DOHH2 (cell line): ENCODE results near the gene HOXC4.

Source experiments
- H3F3A ChIP-seq: fragments of 200-600 bp; sonication (generic), shearing (Covaris generic); 2 replicates; pipeline ENCODE4 v1.6.0; 2016; ENCODE audit warnings: antibody characterized with exemption, mild to moderate bottlenecking; ENCODE audit not compliant: control insufficient read depth, insufficient read depth
- H3K27ac ChIP-seq: fragments of 200-600 bp; sonication (generic); 2 replicates; pipeline ENCODE4 v1.5.1; 2014; ENCODE audit warnings: low read depth, mild to moderate bottlenecking, low read length, moderate library complexity
- H3K27me3 ChIP-seq: fragments of 200-600 bp; sonication (generic); 2 replicates; pipeline ENCODE4 v1.6.1; 2014; ENCODE audit warnings: mild to moderate bottlenecking, low read length, mixed read lengths; ENCODE audit not compliant: control insufficient read depth
- H3K36me3 ChIP-seq: fragments of 200-600 bp; sonication (generic); 2 replicates; pipeline ENCODE4 v1.6.1; 2014; ENCODE audit warnings: mild to moderate bottlenecking, low read length, moderate library complexity, mixed read lengths; ENCODE audit not compliant: control insufficient read depth
- H3K4me1 ChIP-seq: fragments of 200-600 bp; sonication (generic); 2 replicates; pipeline ENCODE4 v1.6.1; 2014; ENCODE audit warnings: mild to moderate bottlenecking, low read length, mixed read lengths; ENCODE audit not compliant: control insufficient read depth
- H3K4me2 ChIP-seq: fragments of 200-600 bp; sonication (generic); 2 replicates; pipeline ENCODE4 v1.6.0; 2014; ENCODE audit warnings: mild to moderate bottlenecking, low read length, moderate library complexity
- H3K4me3 ChIP-seq: fragments of 200-600 bp; sonication (generic); 2 replicates; pipeline ENCODE4 v1.5.1; 2014; ENCODE audit warnings: mild to moderate bottlenecking, low read length, mixed read lengths
- H3K79me2 ChIP-seq: fragments of 200-600 bp; sonication (generic); 2 replicates; pipeline ENCODE4 v1.6.1; 2014; ENCODE audit warnings: mild to moderate bottlenecking, low read length, mixed read lengths; ENCODE audit not compliant: control insufficient read depth
- H3K9me2 ChIP-seq: fragments of 200-600 bp; sonication (generic); replicated peaks from 2 replicates; pipeline ENCODE4 v1.6.1; 2014; ENCODE audit warnings: mild to moderate bottlenecking, low read length, mixed read lengths; ENCODE audit not compliant: control insufficient read depth
- H3K9me3 ChIP-seq: fragments of 200-600 bp; sonication (generic); 2 replicates; pipeline ENCODE4 v1.6.1; 2014; ENCODE audit warnings: antibody characterized with exemption, low read length, mixed read lengths; ENCODE audit not compliant: control insufficient read depth, insufficient read depth
- H4K20me1 ChIP-seq: fragments of 200-600 bp; sonication (generic); 2 replicates; pipeline ENCODE4 v1.6.0; 2014; ENCODE audit warnings: low read depth, mild to moderate bottlenecking, antibody characterized with exemption, low read length, moderate library complexity; ENCODE audit not compliant: control insufficient read depth, insufficient read depth
- EZH2phosphoT487 ChIP-seq: fragments of 200-600 bp; sonication (generic); IDR thresholded peaks from 2 replicates; pipeline ENCODE4 v1.6.1; 2017; ENCODE audit warnings: borderline replicate concordance, mild to moderate bottlenecking, antibody characterized with exemption, low read length, moderate library complexity, mixed read lengths
- TF ChIP-seq, protein P1 (sequence below): fragments of 200-600 bp; sonication (generic); IDR thresholded peaks from one replicate; pipeline ENCODE4 v1.5.1; 2014; ENCODE audit warnings: antibody characterized with exemption, mild to moderate bottlenecking, low read depth, low read length; ENCODE audit not compliant: poor library complexity, severe bottlenecking

Gene HOXC4

DNA sequence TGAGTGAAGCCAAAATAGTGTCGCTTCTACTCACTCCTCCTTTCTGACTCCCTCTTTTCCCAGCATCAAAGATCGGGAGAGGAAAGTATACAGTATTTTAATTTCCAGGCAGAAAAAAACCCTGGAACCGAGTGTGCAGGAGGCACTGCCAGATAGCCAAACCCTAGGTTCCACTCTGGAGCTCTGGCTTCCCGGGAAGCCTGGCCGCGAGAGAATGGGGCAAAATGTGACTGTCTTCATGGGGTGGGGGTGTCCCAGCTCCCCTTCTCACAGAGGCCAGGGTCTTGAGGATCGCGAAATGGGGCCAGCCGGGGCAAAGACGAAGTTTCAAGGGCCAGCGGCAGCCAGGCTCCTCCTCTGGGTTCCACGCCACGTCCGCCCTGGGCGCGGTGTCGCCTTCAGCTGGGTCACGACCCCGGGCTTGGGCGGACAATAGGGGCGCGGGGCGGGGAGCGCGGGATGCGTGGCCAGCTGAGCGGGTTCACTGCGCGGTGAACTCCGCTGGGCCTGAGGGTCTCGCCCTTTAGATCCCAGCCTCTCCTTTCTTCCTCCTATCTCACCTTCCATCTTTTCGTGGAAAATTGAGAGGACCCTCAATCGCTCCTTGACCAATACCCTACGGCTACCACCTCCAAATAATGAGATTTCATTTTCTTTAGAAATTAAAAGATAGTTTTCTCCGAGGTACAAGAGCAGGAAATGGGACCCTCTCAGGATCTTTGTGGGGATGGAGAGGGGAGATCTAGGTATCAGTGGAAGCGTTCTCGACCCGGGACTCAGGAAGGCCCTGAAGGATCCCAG is 6.7 kb downstream of the HOXC4 start:
- no peaks in the 10 kb centered on the region for H4K20me1 ChIP-seq
- H3K4me1 ChIP-seq = peaks cover 12% of the 10 kb centered on the region
- H3K27me3 ChIP-seq = no peaks in the 10 kb centered on the region

DNA sequence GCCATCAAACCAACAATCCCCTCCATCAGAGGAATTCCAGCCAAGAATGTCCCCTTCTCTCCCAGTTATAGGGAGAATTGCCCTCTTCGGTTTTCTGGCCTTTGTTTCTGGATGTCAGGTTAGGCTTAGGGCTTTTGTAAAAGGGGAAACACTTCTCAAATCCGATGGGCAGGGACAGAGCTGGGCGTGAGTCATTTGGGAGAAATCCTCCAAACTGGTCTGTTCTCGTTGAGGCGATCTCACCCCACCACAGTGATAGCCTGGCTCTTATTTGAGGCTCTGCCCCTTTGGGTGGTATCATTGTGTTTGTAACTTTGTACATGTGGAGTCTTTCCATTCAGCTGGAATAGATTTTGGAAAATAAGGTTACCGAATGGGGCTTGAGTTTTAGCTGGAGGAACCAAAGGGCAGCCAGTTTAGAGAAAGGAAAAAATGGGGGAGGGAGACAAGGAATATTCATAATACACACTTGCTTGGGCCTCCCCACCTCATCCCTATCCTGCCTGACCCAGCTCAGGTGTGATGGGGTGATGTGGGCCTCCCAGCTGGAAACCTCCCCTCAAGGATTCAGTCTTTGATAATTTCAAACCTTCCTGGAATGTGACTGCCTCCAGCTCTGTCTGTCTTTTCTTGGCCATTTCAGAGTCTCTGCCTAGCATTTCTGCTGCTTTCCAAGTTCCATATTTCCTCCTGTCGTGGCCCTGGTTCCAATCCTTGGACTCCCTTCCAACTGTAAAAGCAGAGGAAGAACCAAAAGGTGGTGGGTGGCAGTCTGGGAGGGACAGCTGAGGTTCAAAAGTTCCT is 7.5 kb downstream of the HOXC4 start:
- TF ChIP-seq EZH2phosphoT487 = no peak
- TF ChIP-seq, protein P1, sequence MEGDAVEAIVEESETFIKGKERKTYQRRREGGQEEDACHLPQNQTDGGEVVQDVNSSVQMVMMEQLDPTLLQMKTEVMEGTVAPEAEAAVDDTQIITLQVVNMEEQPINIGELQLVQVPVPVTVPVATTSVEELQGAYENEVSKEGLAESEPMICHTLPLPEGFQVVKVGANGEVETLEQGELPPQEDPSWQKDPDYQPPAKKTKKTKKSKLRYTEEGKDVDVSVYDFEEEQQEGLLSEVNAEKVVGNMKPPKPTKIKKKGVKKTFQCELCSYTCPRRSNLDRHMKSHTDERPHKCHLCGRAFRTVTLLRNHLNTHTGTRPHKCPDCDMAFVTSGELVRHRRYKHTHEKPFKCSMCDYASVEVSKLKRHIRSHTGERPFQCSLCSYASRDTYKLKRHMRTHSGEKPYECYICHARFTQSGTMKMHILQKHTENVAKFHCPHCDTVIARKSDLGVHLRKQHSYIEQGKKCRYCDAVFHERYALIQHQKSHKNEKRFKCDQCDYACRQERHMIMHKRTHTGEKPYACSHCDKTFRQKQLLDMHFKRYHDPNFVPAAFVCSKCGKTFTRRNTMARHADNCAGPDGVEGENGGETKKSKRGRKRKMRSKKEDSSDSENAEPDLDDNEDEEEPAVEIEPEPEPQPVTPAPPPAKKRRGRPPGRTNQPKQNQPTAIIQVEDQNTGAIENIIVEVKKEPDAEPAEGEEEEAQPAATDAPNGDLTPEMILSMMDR = no peak
- no peaks in the 10 kb centered on the region for H3K9me2 ChIP-seq
- H3K4me1 ChIP-seq = peaks cover 4% of the 10 kb centered on the region
- H4K20me1 ChIP-seq = no peaks in the 10 kb centered on the region
- H3K79me2 ChIP-seq = peaks cover 3% of the 10 kb centered on the region
- H3K9me3 ChIP-seq = no peaks in the 10 kb centered on the region
- H3F3A ChIP-seq = no peaks in the 10 kb centered on the region
- H3K36me3 ChIP-seq = peaks cover 10% of the 10 kb centered on the region
- H3K4me3 ChIP-seq = no peak overlapping the region
- H3K27ac ChIP-seq = no peak overlapping the region
- no peak overlapping the region for H3K4me2 ChIP-seq
- H3K27me3 ChIP-seq = no peaks in the 10 kb centered on the region

More for the DNA sequence above, 6.7 kb downstream of the HOXC4 start:
- Histone ChIP-seq H3K4me3 (no peak overlapping the region), H3F3A (peaks cover 2% of the 10 kb centered on the region), H3K9me3 (no peaks in the 10 kb centered on the region), H3K9me2 (no peaks in the 10 kb centered on the region), H3K4me2 (no peak overlapping the region), H3K79me2 (peaks cover 11% of the 10 kb centered on the region), H3K36me3 (peaks cover 17% of the 10 kb centered on the region), H3K27ac (no peak overlapping the region)
- no peak for TF ChIP-seq EZH2phosphoT487
- TF ChIP-seq, protein P1 = no peak

DNA sequence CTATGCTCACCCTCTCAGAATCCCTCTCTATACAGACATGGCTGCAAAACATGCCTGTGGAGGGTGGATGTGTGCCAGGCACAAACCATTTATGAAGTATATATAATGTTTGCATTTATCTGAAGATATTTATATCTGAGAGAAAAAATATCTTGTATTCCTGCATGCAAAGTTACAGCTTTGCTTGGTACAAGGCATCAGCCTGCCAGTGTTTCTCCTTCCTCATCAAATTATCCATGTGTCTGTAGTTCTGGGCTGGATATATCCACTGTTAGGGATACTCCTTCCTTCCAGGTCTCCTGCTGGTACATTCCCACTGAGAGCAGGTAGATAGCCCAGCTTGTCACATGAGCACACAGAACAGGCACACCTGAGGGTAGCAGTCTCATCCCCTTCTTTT is 12.0 kb downstream of the HOXC4 start:
- no peaks in the 10 kb centered on the region for H3K27me3 ChIP-seq
- no peaks in the 10 kb centered on the region for H3K9me3 ChIP-seq
- no peaks in the 10 kb centered on the region for H3K79me2 ChIP-seq
- H3K36me3 ChIP-seq = no peaks in the 10 kb centered on the region
- no peaks in the 10 kb centered on the region for H4K20me1 ChIP-seq
- no peaks in the 10 kb centered on the region for H3K9me2 ChIP-seq
- TF ChIP-seq, protein P1 = no peak
- TF ChIP-seq EZH2phosphoT487 = no peak
- H3K4me3 ChIP-seq = no peak overlapping the region
- no peaks in the 10 kb centered on the region for H3K4me1 ChIP-seq
- H3K27ac ChIP-seq = no peak overlapping the region
- H3K4me2 ChIP-seq = no peak overlapping the region
- H3F3A ChIP-seq = no peaks in the 10 kb centered on the region
